IMR-90 (cell line): ENCODE measurements around the gene EXOC3L4.

Experiments
- CEBPB ChIP-seq: IDR thresholded peaks from 2 replicates; pipeline ENCODE4 v1.6.1; 2012; ENCODE audit warnings: low read depth, low read length, improper control_type of control experiment
- CHD1 ChIP-seq: IDR thresholded peaks from 2 replicates; pipeline ENCODE4 v1.6.1; 2012; ENCODE audit warnings: low read depth, low read length, improper control_type of control experiment
- MAZ ChIP-seq: IDR thresholded peaks from 2 replicates; pipeline ENCODE4 v1.6.1; 2012; ENCODE audit warnings: low read depth, mild to moderate bottlenecking, low read length, improper control_type of control experiment, moderate library complexity, borderline replicate concordance
- MXI1 ChIP-seq: IDR thresholded peaks from 2 replicates; pipeline ENCODE4 v1.6.1; 2012; ENCODE audit warnings: low read depth, mild to moderate bottlenecking, low read length, moderate library complexity, borderline replicate concordance
- POLR2A ChIP-seq: IDR thresholded peaks from 2 replicates; pipeline ENCODE4 v1.6.1; 2012; ENCODE audit warnings: mild to moderate bottlenecking, low read depth, low read length
- RAD21 ChIP-seq: IDR thresholded peaks from 2 replicates; pipeline ENCODE4 v1.6.1; 2012; ENCODE audit warnings: low read length, improper control_type of control experiment
- RFX5 ChIP-seq: IDR thresholded peaks from 2 replicates; pipeline ENCODE4 v1.8.0; 2012; ENCODE audit warnings: low read depth, mild to moderate bottlenecking, low read length, moderate library complexity
- SMC3 ChIP-seq: fragments of 150-350 bp; IDR thresholded peaks from 2 replicates; pipeline ENCODE4 v1.6.1; 2016; ENCODE audit warnings: low read depth, mild to moderate bottlenecking, antibody characterized with exemption, low read length, moderate library complexity
- TF ChIP-seq, protein P1 (sequence below): conservative IDR thresholded peaks from 2 replicates; pipeline ENCODE4 v1.5.1; 2012; ENCODE audit warnings: mild to moderate bottlenecking, low read depth, low read length, improper control_type of control experiment

DNA sequence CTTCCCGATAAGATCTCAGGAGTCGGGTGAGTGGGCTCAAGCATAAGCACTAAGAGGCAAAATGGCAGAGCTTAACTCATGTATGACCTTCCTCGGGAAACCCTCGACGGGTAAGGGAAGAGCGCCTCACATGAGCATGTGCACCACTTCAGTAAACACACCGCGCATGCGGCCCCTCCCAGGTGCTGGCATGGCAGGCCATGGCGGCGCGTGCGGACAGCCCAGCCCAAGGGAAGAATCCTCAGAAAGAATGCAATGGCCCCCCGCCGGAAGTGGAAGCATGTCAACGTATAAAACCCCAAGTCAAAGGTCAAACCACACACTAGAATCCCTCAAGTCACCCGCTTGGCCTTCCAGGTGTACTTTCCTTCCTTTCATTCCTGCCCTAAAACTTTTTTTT is 22.1 kb downstream of the EXOC3L4 start:
- TF ChIP-seq RFX5: no peak
- no peak for TF ChIP-seq POLR2A
- TF ChIP-seq, protein P1, sequence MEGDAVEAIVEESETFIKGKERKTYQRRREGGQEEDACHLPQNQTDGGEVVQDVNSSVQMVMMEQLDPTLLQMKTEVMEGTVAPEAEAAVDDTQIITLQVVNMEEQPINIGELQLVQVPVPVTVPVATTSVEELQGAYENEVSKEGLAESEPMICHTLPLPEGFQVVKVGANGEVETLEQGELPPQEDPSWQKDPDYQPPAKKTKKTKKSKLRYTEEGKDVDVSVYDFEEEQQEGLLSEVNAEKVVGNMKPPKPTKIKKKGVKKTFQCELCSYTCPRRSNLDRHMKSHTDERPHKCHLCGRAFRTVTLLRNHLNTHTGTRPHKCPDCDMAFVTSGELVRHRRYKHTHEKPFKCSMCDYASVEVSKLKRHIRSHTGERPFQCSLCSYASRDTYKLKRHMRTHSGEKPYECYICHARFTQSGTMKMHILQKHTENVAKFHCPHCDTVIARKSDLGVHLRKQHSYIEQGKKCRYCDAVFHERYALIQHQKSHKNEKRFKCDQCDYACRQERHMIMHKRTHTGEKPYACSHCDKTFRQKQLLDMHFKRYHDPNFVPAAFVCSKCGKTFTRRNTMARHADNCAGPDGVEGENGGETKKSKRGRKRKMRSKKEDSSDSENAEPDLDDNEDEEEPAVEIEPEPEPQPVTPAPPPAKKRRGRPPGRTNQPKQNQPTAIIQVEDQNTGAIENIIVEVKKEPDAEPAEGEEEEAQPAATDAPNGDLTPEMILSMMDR: no peak
- no peak for TF ChIP-seq RAD21
- TF ChIP-seq CEBPB: no peak
- TF ChIP-seq SMC3: no peak
- TF ChIP-seq MXI1: no peak
- TF ChIP-seq MAZ: no peak
- TF ChIP-seq CHD1: no peak
